Left renal pelvis (tissue), 4 donors: ENCODE results near the gene STAMBPL1. TPM values are rescaled to one million over a fixed set of nuclear protein-coding genes. Genes with fewer than 3 reads are reported as not detected.

Experiments used
- DNase-seq, 4 donors: peaks; one replicate each; pipeline ENCODE4 v3.0.0-alpha.2; 2013; ENCODE audit warnings: low read depth in 4 of 4, low spot score in 3 of 4
- polyA plus RNA-seq, 4 donors: library from polyadenylated mRNA; unstranded; fragments of 120-200 nt; gene quantifications; one replicate each; pipeline ENCODE4 v1.2.1, GENCODE V29; 2013; ENCODE audit not compliant: insufficient read length in 4 of 4

STAMBPL1 gene
- polyA plus RNA-seq, 4 donors = 2.0 to 3.3 (median 2.1) TPM

DNA sequence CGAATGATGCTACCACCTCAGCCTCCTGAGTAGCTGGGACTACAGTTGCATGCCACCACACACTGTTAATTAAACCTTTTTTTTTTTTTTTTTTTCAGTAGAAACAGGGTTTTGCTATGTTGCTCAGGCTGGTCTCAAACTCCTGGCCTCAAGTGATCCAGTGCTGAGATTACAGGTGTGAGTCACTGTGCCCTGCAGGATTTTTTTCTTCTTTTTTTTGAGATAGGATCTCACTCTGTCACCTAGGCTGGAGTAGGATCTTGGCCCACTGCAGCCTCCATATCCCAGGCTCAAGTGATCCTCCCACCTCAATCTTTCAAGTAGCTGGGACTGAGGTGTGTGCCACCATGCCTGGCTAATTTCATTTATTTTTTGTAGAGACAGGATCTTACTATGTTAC is 66.2 kb downstream of the STAMBPL1 start:
- DNase-seq = no peak

DNA sequence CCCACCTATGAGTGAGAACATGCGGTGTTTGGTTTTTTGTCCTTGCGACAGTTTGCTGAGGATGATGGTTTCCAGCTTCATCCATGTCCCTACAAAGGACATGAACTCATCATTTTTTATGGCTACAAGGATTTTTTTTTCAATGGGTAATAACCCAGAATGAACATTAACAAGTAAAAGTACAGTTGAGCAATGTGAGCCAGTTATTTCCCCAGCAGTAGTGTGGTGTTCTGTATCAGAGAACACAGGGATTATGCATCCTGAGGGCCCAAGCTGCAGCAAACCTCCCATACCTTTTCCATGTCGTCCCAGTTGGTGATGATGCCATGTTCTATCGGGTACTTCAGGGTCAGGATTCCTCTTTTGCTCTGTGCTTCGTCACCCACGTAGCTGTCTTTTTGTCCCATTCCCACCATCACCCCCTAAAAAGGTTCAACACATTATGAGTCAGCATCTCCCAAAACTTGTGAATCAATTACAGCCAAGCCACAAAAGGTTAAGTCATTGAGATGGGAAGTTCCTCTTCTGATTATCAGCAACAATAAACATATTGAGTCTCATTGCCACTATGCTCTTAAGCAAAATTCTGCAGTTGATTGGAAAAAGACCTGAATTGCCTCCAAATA is 67.0 kb downstream of the STAMBPL1 start:
- no peak for DNase-seq

DNA sequence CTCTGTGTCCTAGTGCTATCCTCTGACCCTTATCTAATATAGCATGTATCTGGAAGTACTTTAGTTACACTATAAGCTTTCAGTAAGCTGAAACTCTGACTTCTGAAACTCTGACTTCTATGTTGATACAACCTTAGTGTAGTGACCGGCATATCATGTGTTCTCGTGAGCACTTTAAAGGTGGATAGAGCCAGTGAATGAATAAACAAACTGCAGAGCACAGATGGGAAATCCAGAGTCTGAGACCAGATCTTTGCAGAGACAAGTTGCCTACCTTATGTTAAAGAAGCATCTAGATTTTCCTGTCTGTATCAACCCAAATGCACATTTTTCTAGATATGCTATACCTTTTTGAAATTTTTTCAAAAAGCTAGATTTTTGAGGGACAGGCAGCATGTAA is 69.0 kb downstream of the STAMBPL1 start:
- DNase-seq = no peak

DNA sequence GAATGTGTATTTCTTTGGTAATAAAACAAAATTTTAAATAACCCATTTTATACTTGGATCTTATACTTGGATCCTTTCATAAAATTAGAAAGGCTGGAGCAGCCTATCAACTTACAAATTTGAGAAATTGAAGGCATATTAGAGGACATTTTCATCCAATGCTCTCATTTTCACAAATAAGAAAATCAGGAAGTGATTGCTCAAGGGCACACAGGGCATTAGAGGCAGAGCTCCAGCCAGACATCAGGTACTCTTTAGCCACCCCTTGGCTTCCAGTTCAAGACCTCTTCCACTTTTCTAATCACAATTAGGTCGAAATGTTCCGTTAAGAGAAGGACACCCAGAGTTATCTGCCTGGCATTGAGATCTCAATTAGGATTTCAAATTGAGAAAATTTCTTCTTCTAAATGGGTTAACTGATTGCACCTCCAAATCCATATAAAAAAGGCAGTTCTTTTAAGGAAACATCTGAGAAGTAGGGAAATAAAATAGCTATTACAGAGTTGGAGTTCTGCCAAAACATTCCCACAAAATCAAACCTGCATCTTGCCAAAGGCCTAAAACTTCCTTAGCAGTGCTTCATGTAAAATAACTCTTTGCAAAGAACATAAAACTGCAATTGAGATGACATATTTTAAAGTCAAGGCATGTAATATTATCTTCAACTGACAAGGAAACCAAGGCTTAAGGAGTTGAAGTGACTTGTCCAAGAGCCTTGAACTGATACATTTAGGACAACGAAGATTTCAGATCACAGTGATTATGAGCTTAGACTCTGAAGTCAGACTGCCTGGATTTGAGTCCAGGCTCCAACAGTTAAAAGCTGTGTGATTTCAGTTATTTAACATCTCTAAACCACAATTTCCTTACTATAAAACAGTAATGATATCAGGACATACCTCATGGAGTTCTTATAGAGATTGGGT is 70.1 kb downstream of the STAMBPL1 start:
- DNase-seq = no peak

DNA sequence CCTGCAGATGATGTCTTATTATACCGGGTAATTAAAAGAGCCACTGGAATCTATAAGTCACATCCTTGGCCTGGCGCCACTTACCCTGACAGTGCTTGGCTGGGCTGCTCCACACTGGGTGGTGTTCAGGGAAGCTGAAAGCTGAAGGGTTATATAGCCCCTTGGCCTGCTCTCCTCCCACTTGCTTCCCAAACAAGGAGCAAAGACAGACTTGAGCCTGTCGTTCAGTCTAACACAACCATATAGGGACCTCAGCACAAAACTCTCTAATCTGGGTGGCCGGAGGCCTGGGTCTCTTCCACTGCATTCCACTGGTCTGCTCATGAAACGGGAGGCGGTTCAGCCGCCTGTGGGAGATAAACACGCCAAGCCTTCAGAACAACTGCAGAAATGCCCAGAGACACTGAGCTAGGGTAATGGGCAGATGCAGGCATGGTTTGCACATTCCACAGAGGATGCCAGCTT is 72.6 kb downstream of the STAMBPL1 start, which contains the start of gene ACTA2:
Gene ACTA2 (minus strand): TSS at position 127 of the 465 bp plus-strand sequence. CDS start 3,843 bp downstream, outside the sequence.
- DNase-seq = no peak

DNA sequence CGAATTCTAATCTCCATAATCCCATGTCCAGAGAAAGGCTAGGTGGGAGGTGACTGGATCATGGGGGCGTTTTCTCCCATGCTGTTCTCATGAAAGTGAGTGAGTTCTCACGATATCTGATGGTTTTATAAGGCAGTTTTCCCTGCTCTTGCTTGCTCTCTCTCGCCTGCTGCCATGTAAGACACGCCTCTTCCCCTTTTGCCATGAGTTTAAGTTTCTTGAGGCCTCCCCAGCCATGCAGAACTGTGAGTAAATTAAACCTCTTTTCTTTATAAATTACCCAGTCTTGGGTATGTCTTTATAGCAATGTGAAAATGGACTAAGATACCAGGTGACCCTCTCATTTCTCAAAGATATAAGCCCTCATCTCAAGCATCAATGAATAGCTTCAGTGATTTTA is 73.6 kb downstream of the STAMBPL1 start:
- no peak for DNase-seq

DNA sequence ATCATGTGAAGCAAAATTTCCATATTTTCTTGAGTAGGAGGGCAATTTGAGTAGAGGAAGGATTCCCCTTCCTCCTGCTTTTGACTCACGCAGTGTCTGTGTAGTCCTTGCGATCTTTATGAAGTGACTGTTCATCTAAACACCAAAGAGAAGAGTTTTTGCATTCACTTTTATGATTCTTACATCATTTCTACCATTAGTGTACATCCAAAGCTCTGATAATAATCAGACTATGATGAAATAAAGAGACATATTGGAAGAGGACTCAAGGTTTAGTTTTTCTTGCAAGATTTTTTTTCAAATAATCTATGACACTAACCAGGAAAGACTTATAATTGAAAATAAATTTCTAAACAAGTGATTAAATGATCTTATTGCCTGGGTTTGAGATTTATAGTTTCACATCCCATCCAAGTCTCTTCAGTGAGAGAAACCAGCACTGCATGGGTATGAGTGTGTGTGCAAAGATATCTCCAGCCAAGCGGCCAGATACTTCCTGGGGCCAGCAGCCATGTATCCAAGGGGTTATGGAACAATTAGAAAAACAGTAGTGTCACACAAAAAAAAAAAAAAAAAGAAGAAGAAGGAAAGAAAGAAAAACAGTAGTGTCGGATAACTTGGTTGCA is 74.5 kb downstream of the STAMBPL1 start:
- DNase-seq = no peak

DNA sequence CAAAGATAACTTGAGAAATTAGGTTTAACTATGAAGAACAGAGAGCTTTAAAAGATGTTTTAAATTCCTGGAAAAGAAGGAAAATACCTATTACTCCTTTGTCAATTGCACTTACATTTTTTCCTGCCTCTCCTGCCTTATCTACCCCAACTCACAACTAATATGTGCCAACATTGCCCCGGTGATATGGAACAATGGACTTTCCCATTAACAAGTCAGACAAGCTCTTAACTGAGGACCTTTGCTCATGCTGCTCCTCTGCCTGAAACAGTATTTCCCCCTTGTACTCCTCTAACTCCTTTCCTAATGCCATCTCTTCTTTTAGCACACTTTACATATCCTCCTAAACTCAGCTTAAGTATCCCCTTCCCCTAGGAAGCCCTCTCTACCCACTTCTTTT is 77.3 kb downstream of the STAMBPL1 start:
- no peak for DNase-seq

DNA sequence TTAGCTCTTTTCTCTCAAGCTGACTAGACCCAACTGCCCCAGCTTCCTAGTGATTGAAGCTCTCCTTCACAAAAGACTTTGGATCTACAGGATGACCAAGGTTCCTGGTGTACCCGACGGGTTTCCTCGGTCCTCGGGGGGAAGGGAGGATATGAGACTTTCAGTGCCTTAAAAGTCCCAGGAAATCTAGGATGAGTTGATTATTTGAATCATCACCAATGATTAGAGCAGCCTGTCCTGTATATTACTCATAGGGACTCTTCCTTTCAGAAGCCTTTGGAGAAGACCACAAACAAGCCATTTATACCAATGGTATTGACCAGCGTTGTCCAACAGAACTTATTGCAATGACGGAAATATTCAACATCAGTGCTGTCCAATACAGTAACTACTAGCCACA is 78.7 kb downstream of the STAMBPL1 start:
- no peak for DNase-seq

DNA sequence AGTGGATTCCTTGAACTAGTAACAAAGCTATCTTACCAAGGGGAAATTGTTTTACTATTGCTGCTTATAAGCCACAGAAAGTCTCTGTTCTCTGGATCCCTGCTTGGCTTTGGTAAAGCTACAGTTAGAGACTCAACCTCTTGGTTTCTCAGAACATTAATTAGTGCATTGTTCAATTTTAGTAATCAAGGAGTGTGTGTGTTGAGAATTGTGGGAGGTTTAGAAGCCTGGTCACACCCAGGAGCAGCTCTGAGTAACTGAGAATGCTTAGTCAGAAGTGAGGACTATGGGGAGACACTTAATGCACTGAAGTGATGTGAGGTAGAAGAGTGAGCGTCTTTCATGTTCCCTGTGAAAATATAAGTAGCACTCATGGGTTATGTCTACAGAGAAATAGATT is 80.8 kb downstream of the STAMBPL1 start:
- DNase-seq = no peak

DNA sequence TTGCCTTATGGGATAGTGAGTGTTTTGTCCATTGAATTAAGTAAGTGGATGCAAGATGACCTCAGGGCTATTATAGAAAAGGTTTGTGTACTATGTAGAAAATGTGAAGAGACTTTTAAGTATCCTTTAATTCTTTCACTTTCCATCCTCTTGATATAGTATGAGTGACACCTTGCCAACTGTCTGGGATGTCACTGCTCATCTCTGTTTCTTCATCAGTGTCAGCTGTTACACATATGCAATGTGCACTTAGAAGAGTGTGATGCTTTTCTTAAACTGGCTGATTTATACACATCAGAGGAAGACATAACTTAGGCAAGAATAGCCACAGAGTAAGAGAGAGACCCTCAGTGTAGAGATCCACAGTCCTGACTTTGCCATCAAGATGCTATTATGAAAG is 81.2 kb downstream of the STAMBPL1 start:
- no peak for DNase-seq

DNA sequence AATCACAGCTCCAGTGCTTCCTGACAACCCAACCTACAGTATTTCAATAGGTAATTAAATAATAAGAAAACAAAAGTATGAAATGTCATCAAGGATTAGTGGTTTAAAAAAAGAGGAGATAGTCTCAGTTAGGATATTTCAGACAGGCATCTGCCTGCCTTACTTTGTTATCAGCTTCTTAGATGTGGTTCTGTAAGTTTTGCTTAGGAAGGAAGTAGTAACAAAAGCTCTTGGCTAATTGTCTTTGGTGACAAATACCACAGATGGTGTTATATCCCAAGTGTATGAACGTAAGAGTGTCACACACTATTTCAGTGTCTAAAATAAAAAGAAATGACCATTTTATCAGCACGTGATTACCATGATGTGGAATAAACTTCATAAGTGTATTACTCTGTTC is 82.3 kb downstream of the STAMBPL1 start:
- no peak for DNase-seq

DNA sequence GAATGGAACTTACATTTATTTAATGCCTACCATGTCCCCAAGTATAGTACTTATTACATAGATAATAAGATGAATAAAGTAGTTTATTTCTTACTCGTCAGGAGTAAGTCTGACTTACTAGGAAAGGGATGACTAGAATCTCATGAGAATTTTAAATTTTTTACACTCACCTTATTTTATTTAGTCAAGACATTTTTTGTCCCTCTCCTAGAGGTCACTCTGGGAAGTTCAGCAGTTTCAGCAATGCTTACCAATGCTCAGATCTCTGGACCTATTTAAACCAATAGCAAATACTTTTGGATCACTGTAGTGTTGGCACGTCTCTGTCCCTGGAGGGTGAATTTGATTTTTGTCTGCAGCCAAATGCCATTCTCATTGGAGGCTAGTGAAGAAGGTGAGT is 83.3 kb downstream of the STAMBPL1 start:
- no peak for DNase-seq

DNA sequence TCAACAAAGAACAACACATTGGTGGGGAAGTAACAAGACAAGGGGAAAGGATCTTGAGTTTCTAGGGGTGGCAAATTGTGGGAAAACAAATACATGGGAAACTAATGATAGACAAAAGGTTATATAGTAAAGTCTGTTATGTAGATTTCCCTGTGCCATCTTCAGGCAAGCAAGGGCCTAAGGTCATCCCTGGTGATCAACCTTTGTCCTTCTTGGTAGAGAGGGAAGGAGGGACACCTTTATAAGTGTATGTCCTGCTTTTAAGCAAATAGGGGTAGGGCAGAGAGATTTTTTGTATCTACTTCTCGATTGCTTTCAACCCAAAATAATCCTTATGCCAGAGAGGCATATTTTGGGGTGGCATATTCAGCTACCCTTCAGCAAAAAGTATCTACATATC is 84.3 kb downstream of the STAMBPL1 start:
- no peak for DNase-seq

DNA sequence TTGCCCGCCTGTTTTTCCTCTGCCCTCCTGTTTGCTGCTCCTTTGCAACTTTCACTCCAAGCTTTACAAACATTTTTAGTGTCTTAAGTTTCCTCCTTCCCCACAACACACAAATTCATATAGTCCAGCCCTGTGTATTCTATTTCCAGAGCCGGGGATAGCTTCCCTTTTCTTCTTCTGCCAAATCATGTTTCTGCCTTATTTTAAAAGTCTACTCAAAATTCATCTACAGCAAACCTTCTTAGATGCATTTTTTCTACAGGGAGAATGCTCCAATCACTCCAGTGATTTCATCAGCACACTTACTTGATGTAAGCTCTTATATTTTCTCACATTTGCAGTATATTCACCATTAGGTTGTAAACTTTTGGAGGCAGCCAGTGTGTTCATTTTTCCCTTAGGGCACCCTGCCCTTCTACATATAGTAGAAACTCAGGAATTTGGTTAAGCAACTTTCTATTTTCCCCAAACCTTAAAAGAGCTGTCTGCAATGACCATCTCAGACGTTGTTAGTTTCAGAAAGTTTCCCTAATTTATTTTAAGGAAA is 84.9 kb downstream of the STAMBPL1 start:
- no peak for DNase-seq

DNA sequence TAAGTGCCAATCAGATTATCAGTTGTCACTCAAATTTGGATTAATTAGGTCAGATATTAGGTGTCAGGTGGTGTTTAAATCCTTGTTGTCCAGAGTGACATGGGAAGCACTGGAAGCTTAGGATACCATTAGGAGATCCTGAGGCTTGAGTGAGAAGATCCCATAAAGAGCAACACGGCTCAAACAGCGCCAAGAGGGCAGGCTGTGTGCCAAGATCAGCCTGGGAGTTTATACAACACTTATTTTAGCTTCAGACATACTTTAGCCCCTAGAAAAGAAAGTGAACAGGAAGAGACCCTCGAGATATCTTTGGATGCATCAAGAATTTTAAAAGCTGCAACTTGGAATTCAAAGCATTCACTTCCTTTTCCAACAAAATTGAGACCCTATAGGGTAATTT is 86.8 kb downstream of the STAMBPL1 start:
- DNase-seq = no peak

DNA sequence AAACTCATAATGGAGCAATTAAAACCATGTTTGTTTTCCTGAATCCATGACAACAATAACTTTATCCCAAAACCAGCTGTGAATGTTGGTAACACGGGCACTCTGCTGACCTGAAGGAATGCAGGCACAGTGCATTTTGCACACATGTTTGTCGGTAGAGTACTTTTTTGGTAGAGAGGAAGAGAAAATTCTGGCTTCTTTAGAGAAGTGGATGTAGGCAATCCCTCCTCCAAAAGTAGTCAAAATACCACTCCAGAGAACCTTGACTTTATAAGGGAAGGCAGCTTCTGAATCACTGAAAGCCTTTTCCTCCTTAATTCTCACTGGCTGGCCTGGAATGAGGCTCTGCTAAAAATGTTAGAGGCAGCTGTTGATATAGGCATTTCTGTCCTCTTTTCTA is 88.3 kb downstream of the STAMBPL1 start:
- DNase-seq = no peak

DNA sequence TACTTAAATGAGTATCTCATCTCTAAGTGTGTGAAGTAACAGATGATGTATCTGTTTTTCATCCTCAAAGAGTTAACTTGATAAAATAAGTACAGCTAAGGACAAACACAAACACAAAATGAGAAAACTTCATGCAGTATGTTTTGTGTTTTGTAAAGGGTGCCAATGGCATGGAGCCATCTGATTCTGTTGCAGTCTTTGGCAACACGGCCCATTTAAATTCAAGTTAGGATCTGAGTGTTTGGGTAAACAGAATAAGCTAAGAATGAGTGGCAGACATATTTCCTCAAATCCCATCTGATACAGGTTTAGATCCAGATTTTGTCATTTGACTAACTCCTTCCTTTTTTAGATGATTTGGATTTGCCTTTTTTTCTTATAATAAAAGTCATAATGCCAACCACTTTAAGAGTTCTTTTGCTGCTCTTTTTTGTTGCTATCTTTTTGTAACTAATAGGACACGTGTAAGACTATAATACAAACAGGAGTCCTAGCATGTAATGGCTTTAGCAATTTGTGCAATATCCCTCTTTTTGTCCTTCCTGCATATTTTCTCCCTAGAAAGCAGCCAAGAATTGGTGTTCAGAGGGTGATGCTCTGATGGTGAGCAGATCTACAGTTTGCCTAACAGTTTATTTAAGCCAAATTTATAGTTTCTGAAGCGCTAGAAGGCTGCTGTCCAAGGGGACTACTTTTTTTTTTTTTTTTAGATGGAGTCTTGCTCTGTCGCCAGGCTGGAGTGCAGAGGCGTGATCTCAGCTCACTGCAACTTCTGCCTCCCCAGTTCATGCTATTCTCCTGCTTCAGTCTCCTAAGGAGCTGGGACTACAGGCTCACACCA is 91.4 kb downstream of the STAMBPL1 start:
- DNase-seq = no peak
